PC-9 (cell line): ENCODE data around the gene DNAJB8. TPM values are rescaled to one million over a fixed set of nuclear protein-coding genes. Genes with fewer than 3 reads are reported as not detected.

ENCODE experiments used
- BruUV-seq: library from RNA; stranded (reverse); fragments of 400-500 nt; replicated peaks from 2 replicates; lab custom pipeline; 2021; lab: Mats Ljungman, UMichigan
- CTCF ChIA-PET: fragments of 300-600 bp; sonication (Branson Sonifier 250); formaldehyde crosslinking; loops from one replicate; lab custom pipeline; 2022; ENCODE audit warnings: antibody characterized with exemption; lab: Charles Lee
- POLR2A ChIA-PET: fragments of 300-600 bp; sonication (Branson Sonifier 250); formaldehyde crosslinking; loops from one replicate; lab custom pipeline; 2022; ENCODE audit warnings: antibody characterized with exemption; ENCODE audit not compliant: unreplicated experiment; lab: Charles Lee
- DNase-seq, 2 experiments: peaks; one replicate each; pipeline versions ENCODE4 v3.0.0 to v3.0.0-alpha.2; 2015 to 2022; ENCODE audit warnings: mixed read lengths in 1 of 2
- H2AFZ ChIP-seq: fragments of 200-600 bp; sonication (generic); 2 replicates; pipeline ENCODE4 v1.8.1; 2017; ENCODE audit warnings: antibody characterized with exemption
- H3F3A ChIP-seq: fragments of 200-600 bp; sonication (generic); 2 replicates; pipeline ENCODE4 v1.8.1; 2017; ENCODE audit warnings: antibody characterized with exemption, mild to moderate bottlenecking, low read depth; ENCODE audit not compliant: insufficient read depth
- H3K27ac ChIP-seq: fragments of 200-600 bp; sonication (generic); 2 replicates; pipeline ENCODE4 v1.6.1; 2016; ENCODE audit warnings: mixed run types
- H3K27me3 ChIP-seq: fragments of 200-600 bp; sonication (generic); 2 replicates; pipeline ENCODE4 v1.6.1; 2016; ENCODE audit warnings: low read depth, mixed run types; ENCODE audit not compliant: insufficient read depth
- H3K36me3 ChIP-seq: fragments of 200-600 bp; sonication (generic); 2 replicates; pipeline ENCODE4 v1.6.1; 2016; ENCODE audit warnings: low read depth, mixed run types
- H3K4me1 ChIP-seq: fragments of 200-600 bp; sonication (generic); replicated peaks from 2 replicates; pipeline ENCODE4 v1.6.1; 2016; ENCODE audit warnings: mixed run types; ENCODE audit not compliant: insufficient read depth
- H3K4me2 ChIP-seq: fragments of 200-600 bp; sonication (generic); 2 replicates; pipeline ENCODE4 v1.6.1; 2017; ENCODE audit warnings: mixed run types
- H3K4me3 ChIP-seq: fragments of 200-600 bp; sonication (generic); 2 replicates; pipeline ENCODE4 v1.6.1; 2016; ENCODE audit warnings: mixed run types
- H3K79me2 ChIP-seq: fragments of 200-600 bp; sonication (generic); 2 replicates; pipeline ENCODE4 v1.6.1; 2017; ENCODE audit warnings: low read depth, mixed run types
- H3K9me2 ChIP-seq: fragments of 200-600 bp; sonication (generic); 2 replicates; pipeline ENCODE4 v1.8.1; 2017; ENCODE audit warnings: mild to moderate bottlenecking; ENCODE audit not compliant: insufficient read depth
- H3K9me3 ChIP-seq: fragments of 200-600 bp; sonication (generic); 2 replicates; pipeline ENCODE4 v1.8.1; 2016; ENCODE audit warnings: low read depth; ENCODE audit not compliant: insufficient read depth
- H4K20me1 ChIP-seq: fragments of 200-600 bp; sonication (generic); 2 replicates; pipeline ENCODE4 v1.8.1; 2017; ENCODE audit not compliant: insufficient read depth
- EZH2 ChIP-seq: fragments of 200-600 bp; sonication (generic); IDR thresholded peaks from 2 replicates; pipeline ENCODE4 v1.8.0; 2017; ENCODE audit warnings: antibody characterized with exemption, low read depth
- intact Hi-C: fragments of 100-400 bp; cut with micrococcal nuclease; formaldehyde crosslinking; loops from one replicate; pipeline ENCODE4 v1.10.0; 2022; ENCODE audit not compliant: unreplicated experiment
- total RNA-seq: library from RNA; stranded (reverse); gene quantifications from 2 replicates; pipeline ENCODE4 v1.2.3, GENCODE V29; 2021
- TF ChIP-seq, protein P1 (sequence below): fragments of 200-600 bp; sonication (generic); conservative IDR thresholded peaks from 2 replicates; pipeline ENCODE4 v1.6.1; 2017; ENCODE audit warnings: mixed run types, antibody characterized with exemption, mild to moderate bottlenecking, moderate library complexity

The DNAJB8 gene
- total RNA-seq, 1 experiment from 2014 or later: not detected

GRCh38 chr3:128502712-128503111 is 36.0 kb upstream of the DNAJB8 start:
- no peak overlapping the region for H2AFZ ChIP-seq
- ChIA-PET CTCF (no interaction called here), POLR2A (interaction anchor here (0.7 kb wide), 2 partner anchors 52 to 340 kb away, joined by 5 to 8 read pairs; no protein-coding TSS in a partner anchor)
- H3K27me3 ChIP-seq: no peaks in the 10 kb centered on the region
- H3K27ac ChIP-seq: no peak overlapping the region
- no peaks in the 10 kb centered on the region for H3K79me2 ChIP-seq
- no peak overlapping the region for H3K4me3 ChIP-seq
- BruUV-seq: no TSS peak
- TF ChIP-seq EZH2: no peak
- TF ChIP-seq, protein P1, sequence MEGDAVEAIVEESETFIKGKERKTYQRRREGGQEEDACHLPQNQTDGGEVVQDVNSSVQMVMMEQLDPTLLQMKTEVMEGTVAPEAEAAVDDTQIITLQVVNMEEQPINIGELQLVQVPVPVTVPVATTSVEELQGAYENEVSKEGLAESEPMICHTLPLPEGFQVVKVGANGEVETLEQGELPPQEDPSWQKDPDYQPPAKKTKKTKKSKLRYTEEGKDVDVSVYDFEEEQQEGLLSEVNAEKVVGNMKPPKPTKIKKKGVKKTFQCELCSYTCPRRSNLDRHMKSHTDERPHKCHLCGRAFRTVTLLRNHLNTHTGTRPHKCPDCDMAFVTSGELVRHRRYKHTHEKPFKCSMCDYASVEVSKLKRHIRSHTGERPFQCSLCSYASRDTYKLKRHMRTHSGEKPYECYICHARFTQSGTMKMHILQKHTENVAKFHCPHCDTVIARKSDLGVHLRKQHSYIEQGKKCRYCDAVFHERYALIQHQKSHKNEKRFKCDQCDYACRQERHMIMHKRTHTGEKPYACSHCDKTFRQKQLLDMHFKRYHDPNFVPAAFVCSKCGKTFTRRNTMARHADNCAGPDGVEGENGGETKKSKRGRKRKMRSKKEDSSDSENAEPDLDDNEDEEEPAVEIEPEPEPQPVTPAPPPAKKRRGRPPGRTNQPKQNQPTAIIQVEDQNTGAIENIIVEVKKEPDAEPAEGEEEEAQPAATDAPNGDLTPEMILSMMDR: no peak
- no peaks in the 10 kb centered on the region for H3K9me2 ChIP-seq
- no peak for DNase-seq
- H3K36me3 ChIP-seq: 0 out of 2 replicates have a peak, but pooled peaks cover 3% of the 10 kb centered on the region
- H3K9me3 ChIP-seq: 0 out of 2 replicates have a peak, but pooled peaks cover 3% of the 10 kb centered on the region
- H3K4me1 ChIP-seq: peaks cover 19% of the 10 kb centered on the region
- H4K20me1 ChIP-seq: no peaks in the 10 kb centered on the region
- H3K4me2 ChIP-seq: no peak overlapping the region
- intact Hi-C loops: no loop called here
- H3F3A ChIP-seq: peaks cover 7% of the 10 kb centered on the region; the same call in 1 of the 2 replicates

DNA sequence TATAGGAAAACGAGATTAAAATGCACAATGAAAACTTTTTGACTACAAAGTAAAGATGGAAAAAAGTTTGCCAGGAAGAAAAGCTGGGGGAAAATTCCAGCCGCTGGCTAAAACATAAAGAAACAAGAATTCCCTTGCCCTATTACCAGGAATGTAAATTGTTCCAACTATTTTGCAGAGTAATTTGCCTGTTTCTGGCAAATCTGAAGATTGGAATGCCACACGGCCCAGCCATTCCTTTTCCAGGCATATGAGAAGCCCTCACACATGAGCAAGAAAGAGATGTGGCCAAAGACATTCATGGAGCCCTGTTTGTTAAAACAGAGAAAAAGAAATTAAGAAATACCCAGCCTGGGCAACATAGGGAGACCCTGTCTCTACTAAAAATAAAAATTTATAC is 34.7 kb upstream of the DNAJB8 start:
- 0 out of 2 replicates have a peak, but pooled peaks cover 3% of the 10 kb centered on the region for H3K9me3 ChIP-seq
- DNase-seq: no peak
- H3K4me1 ChIP-seq: peaks cover 18% of the 10 kb centered on the region
- H3K36me3 ChIP-seq: 0 out of 2 replicates have a peak, but pooled peaks cover 3% of the 10 kb centered on the region
- ChIA-PET POLR2A (no interaction called here), CTCF (no interaction called here)
- H3K27me3 ChIP-seq: no peaks in the 10 kb centered on the region
- intact Hi-C loops: no loop called here
- H2AFZ ChIP-seq: no peak overlapping the region
- H3K4me3 ChIP-seq: no peak overlapping the region
- no peak overlapping the region for H3K27ac ChIP-seq
- TF ChIP-seq, protein P1: no peak
- no peak for TF ChIP-seq EZH2
- no peaks in the 10 kb centered on the region for H3K9me2 ChIP-seq
- no peaks in the 10 kb centered on the region for H4K20me1 ChIP-seq
- peaks cover 7% of the 10 kb centered on the region; the same call in 1 of the 2 replicates for H3F3A ChIP-seq
- no peaks in the 10 kb centered on the region for H3K79me2 ChIP-seq
- no TSS peak for BruUV-seq
- no peak overlapping the region for H3K4me2 ChIP-seq

GRCh38 chr3:128500556-128500955 is 33.9 kb upstream of the DNAJB8 start:
- Histone ChIP-seq H3K4me3 (no peak overlapping the region), H3K9me3 (no peaks in the 10 kb centered on the region), H3K27ac (no peak overlapping the region), H3K36me3 (0 out of 2 replicates have a peak, but pooled peaks cover 3% of the 10 kb centered on the region), H3K4me1 (peaks cover 13% of the 10 kb centered on the region), H2AFZ (no peak overlapping the region), H3F3A (peaks cover 3% of the 10 kb centered on the region; the same call in 1 of the 2 replicates), H3K79me2 (no peaks in the 10 kb centered on the region), H3K9me2 (no peaks in the 10 kb centered on the region), H3K4me2 (no peak overlapping the region), H4K20me1 (no peaks in the 10 kb centered on the region), H3K27me3 (no peaks in the 10 kb centered on the region)
- intact Hi-C loops: no loop called here
- no peak for DNase-seq
- no peak for TF ChIP-seq EZH2
- TF ChIP-seq, protein P1: no peak
- ChIA-PET POLR2A (no interaction called here), CTCF (no interaction called here)
- no TSS peak for BruUV-seq
